MM.1S (cell line): ENCODE results near the gene PARP8.

Experiments
- EZH2 ChIP-seq: fragments of 300-600 bp; sonication (generic); optimal IDR thresholded peaks from 2 replicates; pipeline ENCODE3; 2017; ENCODE audit warnings: low read depth, mild to moderate bottlenecking, antibody characterized with exemption, low read length, mixed read lengths
- EZH2phosphoT487 ChIP-seq: fragments of 300-600 bp; sonication (generic); IDR thresholded peaks from 2 replicates; pipeline ENCODE4 v1.6.1; 2018; ENCODE audit warnings: antibody characterized with exemption, low read length
- TF ChIP-seq, protein P1 (sequence below): fragments of 300-600 bp; sonication (generic); IDR thresholded peaks from 2 replicates; pipeline ENCODE4 v1.5.1; 2016; ENCODE audit warnings: antibody characterized with exemption, low read length, mixed read lengths

DNA sequence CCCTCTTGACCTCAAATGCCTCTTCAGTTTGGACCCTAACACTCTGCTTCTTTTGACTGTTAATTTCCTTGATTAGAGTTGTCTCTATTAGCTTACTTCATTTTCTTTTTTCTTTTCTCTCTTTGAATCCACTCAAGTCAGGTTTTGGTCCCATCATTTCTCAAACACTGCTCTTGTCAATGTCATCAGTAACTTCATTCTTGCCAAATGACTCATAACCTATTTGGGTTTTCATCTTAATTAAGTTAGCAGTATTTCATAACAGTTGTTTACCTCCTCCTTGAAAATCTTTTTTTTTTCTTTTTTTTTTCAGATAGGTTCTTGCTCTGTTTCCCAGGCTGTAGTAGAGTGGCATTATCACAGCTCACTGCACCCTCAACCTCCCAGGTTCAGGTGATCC, 119.6 kb downstream of the PARP8 start:
- TF ChIP-seq EZH2 (no peak), EZH2phosphoT487 (no peak)
- TF ChIP-seq, protein P1, sequence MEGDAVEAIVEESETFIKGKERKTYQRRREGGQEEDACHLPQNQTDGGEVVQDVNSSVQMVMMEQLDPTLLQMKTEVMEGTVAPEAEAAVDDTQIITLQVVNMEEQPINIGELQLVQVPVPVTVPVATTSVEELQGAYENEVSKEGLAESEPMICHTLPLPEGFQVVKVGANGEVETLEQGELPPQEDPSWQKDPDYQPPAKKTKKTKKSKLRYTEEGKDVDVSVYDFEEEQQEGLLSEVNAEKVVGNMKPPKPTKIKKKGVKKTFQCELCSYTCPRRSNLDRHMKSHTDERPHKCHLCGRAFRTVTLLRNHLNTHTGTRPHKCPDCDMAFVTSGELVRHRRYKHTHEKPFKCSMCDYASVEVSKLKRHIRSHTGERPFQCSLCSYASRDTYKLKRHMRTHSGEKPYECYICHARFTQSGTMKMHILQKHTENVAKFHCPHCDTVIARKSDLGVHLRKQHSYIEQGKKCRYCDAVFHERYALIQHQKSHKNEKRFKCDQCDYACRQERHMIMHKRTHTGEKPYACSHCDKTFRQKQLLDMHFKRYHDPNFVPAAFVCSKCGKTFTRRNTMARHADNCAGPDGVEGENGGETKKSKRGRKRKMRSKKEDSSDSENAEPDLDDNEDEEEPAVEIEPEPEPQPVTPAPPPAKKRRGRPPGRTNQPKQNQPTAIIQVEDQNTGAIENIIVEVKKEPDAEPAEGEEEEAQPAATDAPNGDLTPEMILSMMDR = no peak
